SK-N-SH (cell line): Measurements from ENCODE around the gene IVNS1ABP.

Experiments used
- CTCF ChIP-seq: fragments of 200-600 bp; sonication (generic); IDR thresholded peaks from 2 replicates; pipeline ENCODE4 v1.6.1; 2017; ENCODE audit warnings: antibody characterized with exemption, mild to moderate bottlenecking, moderate library complexity
- ELF1 ChIP-seq: IDR thresholded peaks from 2 replicates; pipeline ENCODE4 v1.4.0; 2012
- IRF3 ChIP-seq: fragments of 150-350 bp; IDR thresholded peaks from 2 replicates; pipeline ENCODE4 v1.6.1; 2016; ENCODE audit warnings: mild to moderate bottlenecking, low read depth, low read length
- NFIC ChIP-seq: IDR thresholded peaks from 2 replicates; pipeline ENCODE4 v1.4.0; 2012; ENCODE audit warnings: borderline replicate concordance
- NRF1 ChIP-seq: IDR thresholded peaks from 2 replicates; pipeline ENCODE4 v1.6.1; 2012; ENCODE audit warnings: low read depth, mild to moderate bottlenecking, low read length
- PBX3 ChIP-seq: IDR thresholded peaks from 2 replicates; pipeline ENCODE4; 2012
- POLR2AphosphoS5 ChIP-seq: IDR thresholded peaks from 2 replicates; pipeline ENCODE4 v1.6.1; 2012; ENCODE audit warnings: low read depth, low read length
- RAD21 ChIP-seq: IDR thresholded peaks from 2 replicates; pipeline ENCODE4 v1.6.1; 2012; ENCODE audit warnings: mild to moderate bottlenecking, low read length
- RFX5 ChIP-seq: IDR thresholded peaks from 2 replicates; pipeline ENCODE4 v1.6.1; 2012; ENCODE audit warnings: mild to moderate bottlenecking, improper control_type of control experiment, low read length
- SMC3 ChIP-seq: IDR thresholded peaks from 2 replicates; pipeline ENCODE4 v1.6.1; 2012; ENCODE audit warnings: low read depth, low read length, improper control_type of control experiment
- TAF1 ChIP-seq: IDR thresholded peaks from 2 replicates; pipeline ENCODE4 v1.6.1; 2012; ENCODE audit warnings: low read depth, mild to moderate bottlenecking, low read length, moderate library complexity, borderline replicate concordance
- YY1 ChIP-seq: IDR thresholded peaks from 2 replicates; pipeline ENCODE4 v1.4.0; 2012; ENCODE audit warnings: low read depth, mild to moderate bottlenecking
- ZBTB33 ChIP-seq: IDR thresholded peaks from 2 replicates; pipeline ENCODE4 v1.4.0; 2012; ENCODE audit warnings: low read depth, borderline replicate concordance

GRCh38 chr1:185363205-185363604, 46.2 kb upstream of the IVNS1ABP start:
- TF ChIP-seq RAD21 (no peak), ELF1 (no peak), CTCF (no peak), PBX3 (no peak), NFIC (no peak), NRF1 (no peak), IRF3 (no peak), YY1 (no peak), POLR2AphosphoS5 (no peak), ZBTB33 (no peak), SMC3 (no peak), RFX5 (no peak), TAF1 (no peak)
